OCI-LY1 (cell line): Measurements from ENCODE around the gene CHRNB4.

Source experiments
- H2AFZ ChIP-seq: fragments of 200-600 bp; sonication (generic), shearing (Covaris generic); 2 replicates; pipeline ENCODE4 v1.6.0; 2014; ENCODE audit warnings: antibody characterized with exemption, mild to moderate bottlenecking, low read length
- H3F3A ChIP-seq: fragments of 200-600 bp; sonication (generic), shearing (Covaris generic); 2 replicates; pipeline ENCODE4 v1.6.0; 2014; ENCODE audit warnings: mild to moderate bottlenecking, antibody characterized with exemption, low read length, moderate library complexity; ENCODE audit not compliant: insufficient read depth
- H3K27ac ChIP-seq: fragments of 200-600 bp; sonication (generic); 2 replicates; pipeline ENCODE4 v1.5.1; 2014; ENCODE audit warnings: low read length, mixed run types, mild to moderate bottlenecking, low read depth; ENCODE audit not compliant: poor library complexity, severe bottlenecking
- H3K27me3 ChIP-seq: fragments of 200-600 bp; sonication (generic); 2 replicates; pipeline ENCODE4 v1.6.0; 2014; ENCODE audit warnings: antibody characterized with exemption, mild to moderate bottlenecking, low read length, moderate library complexity; ENCODE audit not compliant: insufficient read depth
- H3K36me3 ChIP-seq: fragments of 200-600 bp; sonication (generic); 2 replicates; pipeline ENCODE4 v1.6.1; 2014; ENCODE audit warnings: mild to moderate bottlenecking, antibody characterized with exemption, low read length, moderate library complexity, mixed read lengths; ENCODE audit not compliant: insufficient read depth
- H3K4me1 ChIP-seq: fragments of 200-600 bp; sonication (generic); 2 replicates; pipeline ENCODE4 v1.5.1; 2014; ENCODE audit warnings: mild to moderate bottlenecking, low read length, moderate library complexity; ENCODE audit not compliant: insufficient read depth, severe bottlenecking
- H3K4me2 ChIP-seq: fragments of 200-600 bp; sonication (generic), shearing (Covaris generic); 2 replicates; pipeline ENCODE4 v1.6.1; 2014; ENCODE audit warnings: low read length
- H3K4me3 ChIP-seq: fragments of 200-600 bp; sonication (generic); 2 replicates; pipeline ENCODE4 v1.5.1; 2014; ENCODE audit warnings: low read length, low read depth, mild to moderate bottlenecking, mixed read lengths; ENCODE audit not compliant: poor library complexity, severe bottlenecking
- H3K79me2 ChIP-seq: fragments of 200-600 bp; shearing (Covaris generic); 2 replicates; pipeline ENCODE4 v1.6.1; 2016; ENCODE audit warnings: mixed run types, low read length, mixed read lengths; ENCODE audit not compliant: insufficient read depth
- H3K9ac ChIP-seq: fragments of 200-600 bp; sonication (generic), shearing (Covaris generic); 2 replicates; pipeline ENCODE4 v1.6.1; 2014; ENCODE audit warnings: mild to moderate bottlenecking, low read length, mixed read lengths
- H3K9me2 ChIP-seq: fragments of 200-600 bp; sonication (generic), shearing (Covaris generic); 2 replicates; pipeline ENCODE4 v1.6.1; 2014; ENCODE audit warnings: low read depth, mild to moderate bottlenecking, low read length, mixed read lengths
- H3K9me3 ChIP-seq: fragments of 200-600 bp; shearing (Covaris generic); 2 replicates; pipeline ENCODE4 v1.6.1; 2014; ENCODE audit warnings: low read length, mixed read lengths
- H4K20me1 ChIP-seq: fragments of 200-600 bp; sonication (generic), shearing (Covaris generic); 2 replicates; pipeline ENCODE4 v1.6.0; 2016; ENCODE audit warnings: mild to moderate bottlenecking, low read length; ENCODE audit not compliant: insufficient read depth
- EZH2 ChIP-seq: fragments of 200-600 bp; sonication (generic), shearing (Covaris generic); IDR thresholded peaks from 2 replicates; pipeline ENCODE4 v1.8.0; 2017; ENCODE audit warnings: borderline replicate concordance, mixed run types, mild to moderate bottlenecking, antibody characterized with exemption, low read length, moderate library complexity, mixed read lengths
- TF ChIP-seq, protein P1 (sequence below): fragments of 200-600 bp; sonication (generic), shearing (Covaris generic); IDR thresholded peaks from 2 replicates; pipeline ENCODE4 v1.5.1; 2017; ENCODE audit warnings: mild to moderate bottlenecking, antibody characterized with exemption, low read length, moderate library complexity, mixed read lengths

CHRNB4 gene

DNA sequence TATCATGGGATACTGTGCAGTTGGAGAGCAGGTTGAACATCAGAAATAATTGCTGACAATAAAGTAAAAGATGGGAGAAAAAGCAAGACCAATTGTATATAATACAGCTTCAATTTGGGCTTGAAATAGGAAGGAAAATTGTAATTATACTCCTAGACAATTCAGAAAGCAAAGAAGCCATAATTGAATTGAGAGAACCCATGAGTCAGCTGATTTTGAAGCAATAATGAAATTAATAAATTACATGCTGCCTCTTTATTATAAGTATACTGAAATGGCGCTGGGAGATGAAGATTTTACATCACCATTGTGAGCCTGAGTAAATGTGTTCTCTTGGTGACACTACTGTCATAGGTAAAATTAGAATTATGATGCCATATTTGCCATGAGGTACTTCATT, 43.4 kb downstream of the CHRNB4 start:
- H3F3A ChIP-seq: no peaks in the 10 kb centered on the region
- no peaks in the 10 kb centered on the region for H3K4me1 ChIP-seq
- H2AFZ ChIP-seq: no peak overlapping the region
- H3K4me3 ChIP-seq: no peak overlapping the region
- TF ChIP-seq EZH2: no peak
- TF ChIP-seq, protein P1, sequence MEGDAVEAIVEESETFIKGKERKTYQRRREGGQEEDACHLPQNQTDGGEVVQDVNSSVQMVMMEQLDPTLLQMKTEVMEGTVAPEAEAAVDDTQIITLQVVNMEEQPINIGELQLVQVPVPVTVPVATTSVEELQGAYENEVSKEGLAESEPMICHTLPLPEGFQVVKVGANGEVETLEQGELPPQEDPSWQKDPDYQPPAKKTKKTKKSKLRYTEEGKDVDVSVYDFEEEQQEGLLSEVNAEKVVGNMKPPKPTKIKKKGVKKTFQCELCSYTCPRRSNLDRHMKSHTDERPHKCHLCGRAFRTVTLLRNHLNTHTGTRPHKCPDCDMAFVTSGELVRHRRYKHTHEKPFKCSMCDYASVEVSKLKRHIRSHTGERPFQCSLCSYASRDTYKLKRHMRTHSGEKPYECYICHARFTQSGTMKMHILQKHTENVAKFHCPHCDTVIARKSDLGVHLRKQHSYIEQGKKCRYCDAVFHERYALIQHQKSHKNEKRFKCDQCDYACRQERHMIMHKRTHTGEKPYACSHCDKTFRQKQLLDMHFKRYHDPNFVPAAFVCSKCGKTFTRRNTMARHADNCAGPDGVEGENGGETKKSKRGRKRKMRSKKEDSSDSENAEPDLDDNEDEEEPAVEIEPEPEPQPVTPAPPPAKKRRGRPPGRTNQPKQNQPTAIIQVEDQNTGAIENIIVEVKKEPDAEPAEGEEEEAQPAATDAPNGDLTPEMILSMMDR: no peak
- no peak overlapping the region for H3K9ac ChIP-seq
- H3K4me2 ChIP-seq: no peak overlapping the region
- H3K27me3 ChIP-seq: peaks cover 8% of the 10 kb centered on the region; the same call in 1 of the 2 replicates
- H3K27ac ChIP-seq: no peak overlapping the region
- H4K20me1 ChIP-seq: no peaks in the 10 kb centered on the region
- H3K79me2 ChIP-seq: no peaks in the 10 kb centered on the region
- H3K9me2 ChIP-seq: no peaks in the 10 kb centered on the region
- H3K9me3 ChIP-seq: no peaks in the 10 kb centered on the region
- no peaks in the 10 kb centered on the region for H3K36me3 ChIP-seq

DNA sequence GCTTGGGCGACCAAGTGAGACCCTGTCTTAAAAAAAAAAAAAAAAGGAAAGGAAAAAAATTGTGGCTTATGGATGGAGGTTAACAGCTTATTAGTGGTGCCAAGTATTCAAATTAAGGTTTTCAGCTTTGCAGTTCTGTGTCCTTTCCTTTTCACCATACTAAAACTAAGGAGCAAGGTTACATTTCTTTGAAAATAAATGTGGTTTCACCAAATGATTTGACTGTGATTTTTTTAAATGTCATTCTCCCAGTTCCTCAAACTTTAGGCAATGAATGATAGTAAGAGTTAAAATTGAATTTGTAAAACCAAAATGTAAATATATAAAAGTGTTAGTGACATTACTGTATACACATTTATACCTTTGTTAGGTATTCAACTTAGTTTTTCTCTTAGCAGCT, 66.1 kb downstream of the CHRNB4 start:
- TF ChIP-seq EZH2: no peak
- TF ChIP-seq, protein P1: no peak
- Histone ChIP-seq H3K36me3 (no peaks in the 10 kb centered on the region), H3K27me3 (no peaks in the 10 kb centered on the region; the same call in 1 of the 2 replicates), H4K20me1 (no peaks in the 10 kb centered on the region), H2AFZ (no peak overlapping the region), H3F3A (no peaks in the 10 kb centered on the region), H3K4me3 (no peak overlapping the region), H3K9me2 (no peaks in the 10 kb centered on the region), H3K9me3 (no peaks in the 10 kb centered on the region), H3K79me2 (no peaks in the 10 kb centered on the region), H3K9ac (no peak overlapping the region), H3K4me1 (no peaks in the 10 kb centered on the region), H3K27ac (no peak overlapping the region), H3K4me2 (no peak overlapping the region)
